Naive B cell (primary cell): ENCODE measurements around the gene KIF13A. TPM values are rescaled to one million over a fixed set of nuclear protein-coding genes. Genes with fewer than 3 reads are reported as not detected.

ENCODE experiments used
- ATAC-seq, 2 donors: fragments of 150-1000 bp; cut with Tn5 transposase; 2 replicates each; pipeline ENCODE4 v1.10.0; 2021; ENCODE audit warnings: low read depth in 2 of 2, mild to moderate bottlenecking in 2 of 2, moderate library complexity in 2 of 2
- DNase-seq: peaks from one replicate; pipeline ENCODE4 v3.0.0; 2022
- H3K27ac Mint-ChIP-seq, 6 donors: one replicate each; pipeline ENCODE4 v1.8.0; 2020 to 2022; ENCODE audit warnings: mild to moderate bottlenecking in 6 of 6, mixed read lengths in 6 of 6, moderate library complexity in 5 of 6, inconsistent platforms in 2 of 6
- H3K27me3 Mint-ChIP-seq, 3 donors: one replicate each; pipeline ENCODE4 v1.8.0; 2021 to 2022; ENCODE audit warnings: mixed read lengths in 3 of 3, mild to moderate bottlenecking in 1 of 3
- H3K36me3 Mint-ChIP-seq, 2 donors: one replicate each; pipeline ENCODE4 v1.8.0; 2020 to 2022; ENCODE audit warnings: mixed read lengths in 2 of 2, inconsistent platforms in 1 of 2, mild to moderate bottlenecking in 1 of 2
- H3K4me1 Mint-ChIP-seq, 3 donors: one replicate each; pipeline ENCODE4 v1.8.0; 2020 to 2022; ENCODE audit warnings: mixed read lengths in 3 of 3, inconsistent platforms in 1 of 3, mild to moderate bottlenecking in 1 of 3, moderate library complexity in 1 of 3
- H3K4me3 Mint-ChIP-seq, 8 donors: one replicate each; pipeline ENCODE4 v1.8.0; 2020 to 2022; ENCODE audit warnings: mild to moderate bottlenecking in 8 of 8, mixed read lengths in 8 of 8, moderate library complexity in 8 of 8, inconsistent platforms in 2 of 8
- H3K9me3 Mint-ChIP-seq, 7 donors: one replicate each; pipeline ENCODE4 v1.8.0; 2020 to 2022; ENCODE audit warnings: mixed read lengths in 7 of 7, mild to moderate bottlenecking in 5 of 7, inconsistent platforms in 2 of 7, moderate library complexity in 1 of 7
- polyA plus RNA-seq, 6 donors: library from polyadenylated mRNA; unstranded; fragments of 300-500 nt; fragmentation: Illumina TruSeq; gene quantifications; one replicate each; pipeline ENCODE4 v1.2.3, GENCODE V29; 2021; ENCODE audit warnings: low read depth in 6 of 6

Gene KIF13A
- polyA plus RNA-seq, 6 donors from 2014 or later: 0.21 to 4.3 (median 0.91) TPM; not detected in 1

- Mint-ChIP-seq H3K9me3 (no peaks in the 10 kb centered on the region), H3K4me1 (peaks cover 17 to 37% (median 28%) of the 10 kb centered on the region in 3 donors), H3K27me3 (no peaks in the 10 kb centered on the region), H3K36me3 (peaks cover 0 to under 1% of the 10 kb centered on the region in 2 donors), H3K27ac (peak overlapping the region in 3 of 6 donors; percentile 4 to 83 (median 5)), H3K4me3 (peak overlapping the region in 3 of 8 donors; percentile 18 to 30 (median 26))
- ATAC-seq (peak; percentile 32 to 41), DNase-seq (no peak)
Measured at GRCh38 chr6:17907406-17908229, 79.8 kb downstream of the KIF13A start.

GRCh38 chr6:17905611-17906592, 81.5 kb downstream of the KIF13A start:
- Mint-ChIP-seq H3K36me3 (peaks cover 0 to 4% of the 10 kb centered on the region in 2 donors), H3K9me3 (peaks cover 0 to 8% (median 0%) of the 10 kb centered on the region in 7 donors), H3K27ac (no peak overlapping the region), H3K27me3 (no peaks in the 10 kb centered on the region), H3K4me3 (no peak overlapping the region), H3K4me1 (peaks cover 17 to 35% (median 28%) of the 10 kb centered on the region in 3 donors)
- ATAC-seq (no peak), DNase-seq (no peak)

GRCh38 chr6:17904491-17905120, 82.8 kb downstream of the KIF13A start:
- no peak for DNase-seq
- no peaks in the 10 kb centered on the region for H3K27me3 Mint-ChIP-seq
- no peak overlapping the region for H3K4me3 Mint-ChIP-seq
- H3K27ac Mint-ChIP-seq: peak overlapping the region in 1 of 6 donors; percentile 70
- H3K4me1 Mint-ChIP-seq: peaks cover 17 to 23% (median 21%) of the 10 kb centered on the region in 3 donors
- no peak for ATAC-seq
- H3K9me3 Mint-ChIP-seq: peaks cover 0 to 9% (median 0%) of the 10 kb centered on the region in 7 donors
- H3K36me3 Mint-ChIP-seq: peaks cover 0 to 4% of the 10 kb centered on the region in 2 donors

- no peak for DNase-seq
- Mint-ChIP-seq H3K36me3 (peaks cover 3 to 6% of the 10 kb centered on the region in 2 donors), H3K27ac (no peak overlapping the region)
Measured at GRCh38 chr6:17902974-17903373, 84.5 kb downstream of the KIF13A start.

GRCh38 chr6:17901493-17901892, 85.9 kb downstream of the KIF13A start:
- H3K27me3 Mint-ChIP-seq: no peaks in the 10 kb centered on the region
- H3K4me1 Mint-ChIP-seq: peaks cover 0 to under 1% (median 0%) of the 10 kb centered on the region in 3 donors
- H3K36me3 Mint-ChIP-seq: peaks cover 18 to 20% of the 10 kb centered on the region in 2 donors
- DNase-seq: no peak
- no peak overlapping the region for H3K4me3 Mint-ChIP-seq
- no peak overlapping the region for H3K27ac Mint-ChIP-seq
- peaks cover 0 to 24% (median 12%) of the 10 kb centered on the region in 7 donors for H3K9me3 Mint-ChIP-seq
- no peak for ATAC-seq

More at GRCh38 chr6:17902974-17903373, 84.5 kb downstream of the KIF13A start:
- Mint-ChIP-seq H3K9me3 (peaks cover 0 to 9% (median under 1%) of the 10 kb centered on the region in 7 donors), H3K4me1 (peaks cover 9 to 12% (median 9%) of the 10 kb centered on the region in 3 donors), H3K4me3 (no peak overlapping the region), H3K27me3 (no peaks in the 10 kb centered on the region)
- ATAC-seq: no peak

- Mint-ChIP-seq H3K9me3 (peaks cover 10 to 37% (median 18%) of the 10 kb centered on the region in 7 donors), H3K27ac (peak overlapping the region in 1 of 6 donors; percentile 11), H3K4me3 (no peak overlapping the region), H3K36me3 (peaks cover 30 to 32% of the 10 kb centered on the region in 2 donors), H3K27me3 (no peaks in the 10 kb centered on the region), H3K4me1 (no peaks in the 10 kb centered on the region)
- ATAC-seq (no peak), DNase-seq (no peak)
Measured at GRCh38 chr6:17900011-17900410, 87.4 kb downstream of the KIF13A start.

GRCh38 chr6:17899491-17899890, 87.9 kb downstream of the KIF13A start:
- ATAC-seq: no peak
- Mint-ChIP-seq H3K27me3 (no peaks in the 10 kb centered on the region), H3K4me3 (no peak overlapping the region), H3K27ac (no peak overlapping the region), H3K36me3 (peaks cover 30 to 32% of the 10 kb centered on the region in 2 donors), H3K4me1 (no peaks in the 10 kb centered on the region), H3K9me3 (peaks cover 11 to 42% (median 19%) of the 10 kb centered on the region in 7 donors)
- DNase-seq: no peak

GRCh38 chr6:17897681-17898080, 89.8 kb downstream of the KIF13A start:
- Mint-ChIP-seq H3K27ac (no peak overlapping the region), H3K9me3 (peaks cover 11 to 47% (median 20%) of the 10 kb centered on the region in 7 donors), H3K27me3 (no peaks in the 10 kb centered on the region), H3K36me3 (peaks cover 32% of the 10 kb centered on the region in 2 donors), H3K4me1 (no peaks in the 10 kb centered on the region), H3K4me3 (peak overlapping the region in 1 of 8 donors; percentile 12)
- ATAC-seq: no peak
- DNase-seq: no peak

- H3K4me1 Mint-ChIP-seq: no peaks in the 10 kb centered on the region
- H3K4me3 Mint-ChIP-seq: no peak overlapping the region
- peaks cover 38 to 41% of the 10 kb centered on the region in 2 donors for H3K36me3 Mint-ChIP-seq
- DNase-seq: no peak
- ATAC-seq: no peak
- H3K27ac Mint-ChIP-seq: no peak overlapping the region
- H3K9me3 Mint-ChIP-seq: peaks cover 11 to 44% (median 24%) of the 10 kb centered on the region in 7 donors
- no peaks in the 10 kb centered on the region for H3K27me3 Mint-ChIP-seq
Measured at GRCh38 chr6:17894905-17895304, 92.5 kb downstream of the KIF13A start.

- H3K4me3 Mint-ChIP-seq: no peak overlapping the region
- no peaks in the 10 kb centered on the region for H3K27me3 Mint-ChIP-seq
Measured at GRCh38 chr6:17894191-17894590, 93.2 kb downstream of the KIF13A start.

GRCh38 chr6:17892097-17892686, 95.2 kb downstream of the KIF13A start:
- H3K27ac Mint-ChIP-seq: peak overlapping the region in 1 of 6 donors; percentile 24
- H3K27me3 Mint-ChIP-seq: no peaks in the 10 kb centered on the region
- H3K4me3 Mint-ChIP-seq: no peak overlapping the region
- peaks cover 8 to 37% (median 18%) of the 10 kb centered on the region in 7 donors for H3K9me3 Mint-ChIP-seq
- peaks cover 30% of the 10 kb centered on the region in 2 donors for H3K36me3 Mint-ChIP-seq
- ATAC-seq (no peak), DNase-seq (no peak)
- no peaks in the 10 kb centered on the region for H3K4me1 Mint-ChIP-seq

More at GRCh38 chr6:17894191-17894590, 93.2 kb downstream of the KIF13A start:
- Mint-ChIP-seq H3K9me3 (peaks cover 11 to 44% (median 24%) of the 10 kb centered on the region in 7 donors), H3K27ac (no peak overlapping the region), H3K36me3 (peaks cover 38 to 41% of the 10 kb centered on the region in 2 donors), H3K4me1 (no peaks in the 10 kb centered on the region)
- ATAC-seq (no peak), DNase-seq (no peak)

- ATAC-seq (no peak), DNase-seq (no peak)
- Mint-ChIP-seq H3K4me1 (peaks cover 9 to 13% (median 12%) of the 10 kb centered on the region in 3 donors), H3K36me3 (peaks cover 12 to 13% of the 10 kb centered on the region in 2 donors), H3K9me3 (peaks cover 3 to 20% (median 9%) of the 10 kb centered on the region in 7 donors), H3K27ac (no peak overlapping the region), H3K4me3 (no peak overlapping the region), H3K27me3 (no peaks in the 10 kb centered on the region)
Measured at GRCh38 chr6:17890309-17890708, 97.1 kb downstream of the KIF13A start.
